Loucy (cell line): ENCODE results near the gene DSG2.

ENCODE experiments used
- H2AFZ ChIP-seq: fragments of 200-600 bp; sonication (generic); 2 replicates; pipeline ENCODE4 v1.6.0; 2016; ENCODE audit warnings: antibody characterized with exemption, mild to moderate bottlenecking, low read length, moderate library complexity
- H3F3A ChIP-seq: fragments of 200-600 bp; 2 replicates; pipeline ENCODE4 v1.6.0; 2016; ENCODE audit warnings: antibody characterized with exemption, low read depth, mild to moderate bottlenecking
- H3K27me3 ChIP-seq: fragments of 200-600 bp; sonication (generic); 2 replicates; pipeline ENCODE4 v1.6.1; 2014; ENCODE audit warnings: low read length, mild to moderate bottlenecking; ENCODE audit not compliant: insufficient read depth, poor library complexity, severe bottlenecking
- H3K36me3 ChIP-seq: fragments of 200-600 bp; sonication (generic); 2 replicates; pipeline ENCODE4 v1.6.1; 2016; ENCODE audit warnings: low read length; ENCODE audit not compliant: insufficient read depth
- H3K4me1 ChIP-seq: fragments of 200-600 bp; sonication (generic); 2 replicates; pipeline ENCODE4 v1.5.1; 2014; ENCODE audit warnings: low read length, mild to moderate bottlenecking; ENCODE audit not compliant: insufficient read depth, poor library complexity, severe bottlenecking
- H3K4me2 ChIP-seq: fragments of 200-600 bp; sonication (generic); 2 replicates; pipeline ENCODE4 v1.6.0; 2014; ENCODE audit warnings: antibody characterized with exemption, low read length, low read depth, mild to moderate bottlenecking; ENCODE audit not compliant: poor library complexity, severe bottlenecking
- H3K4me3 ChIP-seq: fragments of 200-600 bp; sonication (generic); 2 replicates; pipeline ENCODE4 v1.5.1; 2014; ENCODE audit warnings: low read length, mild to moderate bottlenecking, mixed read lengths; ENCODE audit not compliant: poor library complexity, severe bottlenecking
- H3K79me2 ChIP-seq: fragments of 200-600 bp; sonication (generic); 2 replicates; pipeline ENCODE4 v1.6.1; 2014; ENCODE audit warnings: low read length; ENCODE audit not compliant: insufficient read depth
- H3K9ac ChIP-seq: fragments of 200-600 bp; sonication (generic); 2 replicates; pipeline ENCODE4 v1.6.0; 2014; ENCODE audit warnings: mild to moderate bottlenecking, low read depth, low read length, moderate library complexity; ENCODE audit not compliant: poor library complexity, severe bottlenecking
- H3K9me2 ChIP-seq: fragments of 200-600 bp; sonication (generic); replicated peaks from 2 replicates; pipeline ENCODE4 v1.6.1; 2016; ENCODE audit warnings: low read depth, low read length, mixed read lengths
- H3K9me3 ChIP-seq: fragments of 200-600 bp; sonication (generic); 2 replicates; pipeline ENCODE4 v1.6.1; 2014; ENCODE audit warnings: mild to moderate bottlenecking, antibody characterized with exemption, low read length, low read depth; ENCODE audit not compliant: insufficient read depth
- H4K20me1 ChIP-seq: fragments of 200-600 bp; sonication (generic); 2 replicates; pipeline ENCODE4 v1.6.0; 2014; ENCODE audit warnings: antibody characterized with exemption, low read length, mild to moderate bottlenecking; ENCODE audit not compliant: insufficient read depth, poor library complexity, severe bottlenecking
- EZH2phosphoT487 ChIP-seq: fragments of 200-600 bp; IDR thresholded peaks from 2 replicates; pipeline ENCODE4 v1.6.1; 2018; ENCODE audit warnings: antibody characterized with exemption, mild to moderate bottlenecking, moderate library complexity, borderline replicate concordance
- TF ChIP-seq, protein P1 (sequence below): fragments of 200-600 bp; sonication (generic); conservative IDR thresholded peaks from 2 replicates; pipeline ENCODE4 v1.5.1; 2014; ENCODE audit warnings: mild to moderate bottlenecking, antibody characterized with exemption, low read length

DSG2 gene

DNA sequence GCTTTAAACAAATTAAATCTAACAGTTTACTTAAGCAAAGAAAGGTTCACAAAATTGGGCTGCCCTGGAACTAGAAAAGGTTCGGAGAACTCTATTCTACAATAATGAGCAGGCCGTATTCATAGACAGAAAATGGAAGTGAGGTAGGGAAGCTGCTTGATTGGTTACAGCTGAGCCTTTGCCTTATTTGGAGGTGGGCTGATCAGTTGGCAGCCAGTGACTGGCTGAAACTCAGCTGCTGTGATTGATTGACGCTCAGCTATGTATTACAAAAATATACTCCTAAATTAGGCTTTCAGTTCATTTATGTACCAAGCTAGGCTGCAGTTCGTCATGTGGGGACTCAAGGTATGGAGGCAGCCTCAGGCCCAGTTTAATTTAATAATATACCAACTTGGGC lies 51.4 kb downstream of the DSG2 start:
- H4K20me1 ChIP-seq: no peaks in the 10 kb centered on the region
- no peaks in the 10 kb centered on the region for H3K9me2 ChIP-seq
- H3F3A ChIP-seq: no peaks in the 10 kb centered on the region
- no peaks in the 10 kb centered on the region for H3K27me3 ChIP-seq
- H3K4me2 ChIP-seq: no peak overlapping the region
- H3K4me3 ChIP-seq: no peak overlapping the region
- no peak overlapping the region for H3K9ac ChIP-seq
- H3K36me3 ChIP-seq: no peaks in the 10 kb centered on the region
- no peak for TF ChIP-seq EZH2phosphoT487
- TF ChIP-seq, protein P1, sequence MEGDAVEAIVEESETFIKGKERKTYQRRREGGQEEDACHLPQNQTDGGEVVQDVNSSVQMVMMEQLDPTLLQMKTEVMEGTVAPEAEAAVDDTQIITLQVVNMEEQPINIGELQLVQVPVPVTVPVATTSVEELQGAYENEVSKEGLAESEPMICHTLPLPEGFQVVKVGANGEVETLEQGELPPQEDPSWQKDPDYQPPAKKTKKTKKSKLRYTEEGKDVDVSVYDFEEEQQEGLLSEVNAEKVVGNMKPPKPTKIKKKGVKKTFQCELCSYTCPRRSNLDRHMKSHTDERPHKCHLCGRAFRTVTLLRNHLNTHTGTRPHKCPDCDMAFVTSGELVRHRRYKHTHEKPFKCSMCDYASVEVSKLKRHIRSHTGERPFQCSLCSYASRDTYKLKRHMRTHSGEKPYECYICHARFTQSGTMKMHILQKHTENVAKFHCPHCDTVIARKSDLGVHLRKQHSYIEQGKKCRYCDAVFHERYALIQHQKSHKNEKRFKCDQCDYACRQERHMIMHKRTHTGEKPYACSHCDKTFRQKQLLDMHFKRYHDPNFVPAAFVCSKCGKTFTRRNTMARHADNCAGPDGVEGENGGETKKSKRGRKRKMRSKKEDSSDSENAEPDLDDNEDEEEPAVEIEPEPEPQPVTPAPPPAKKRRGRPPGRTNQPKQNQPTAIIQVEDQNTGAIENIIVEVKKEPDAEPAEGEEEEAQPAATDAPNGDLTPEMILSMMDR: no peak
- H3K4me1 ChIP-seq: no peaks in the 10 kb centered on the region
- no peaks in the 10 kb centered on the region for H3K9me3 ChIP-seq
- no peaks in the 10 kb centered on the region for H3K79me2 ChIP-seq
- H2AFZ ChIP-seq: no peak overlapping the region

- Histone ChIP-seq H3K4me2 (no peak overlapping the region), H3K36me3 (no peaks in the 10 kb centered on the region), H3K79me2 (no peaks in the 10 kb centered on the region), H3K9me3 (no peaks in the 10 kb centered on the region), H3K4me1 (peaks cover 4% of the 10 kb centered on the region), H3K27me3 (no peaks in the 10 kb centered on the region), H3F3A (no peaks in the 10 kb centered on the region), H2AFZ (no peak overlapping the region), H3K4me3 (no peak overlapping the region), H4K20me1 (no peaks in the 10 kb centered on the region), H3K9ac (no peak overlapping the region), H3K9me2 (no peaks in the 10 kb centered on the region)
- TF ChIP-seq, protein P1: no peak
- no peak for TF ChIP-seq EZH2phosphoT487
These were observed 53.9 kb downstream of the DSG2 start for GRCh38 chr18:31551883-31552282.

DNA sequence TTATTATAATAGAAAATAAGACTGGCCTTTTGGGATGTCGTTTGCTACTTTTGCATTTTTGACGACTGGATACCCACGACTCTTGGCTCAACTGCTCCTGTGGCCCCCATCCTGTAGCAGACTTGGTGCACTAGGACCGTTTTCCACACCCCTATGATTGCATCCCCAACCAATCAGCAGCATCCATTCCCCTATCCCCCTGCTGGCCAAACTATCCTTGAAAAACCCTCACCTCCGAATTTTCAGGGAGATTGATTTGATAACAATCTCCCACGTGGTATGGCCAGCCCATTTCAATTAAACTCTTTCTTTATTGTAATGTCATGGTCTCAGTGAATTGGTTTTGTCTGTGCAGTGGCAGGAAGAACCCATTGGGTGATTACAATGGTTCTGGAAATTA lies 55.8 kb downstream of the DSG2 start:
- no peaks in the 10 kb centered on the region for H3K9me3 ChIP-seq
- H2AFZ ChIP-seq: no peak overlapping the region
- TF ChIP-seq, protein P1: no peak
- no peak for TF ChIP-seq EZH2phosphoT487
- H3F3A ChIP-seq: no peaks in the 10 kb centered on the region
- H3K9ac ChIP-seq: no peak overlapping the region
- H4K20me1 ChIP-seq: no peaks in the 10 kb centered on the region
- H3K79me2 ChIP-seq: no peaks in the 10 kb centered on the region
- no peaks in the 10 kb centered on the region for H3K9me2 ChIP-seq
- no peaks in the 10 kb centered on the region for H3K27me3 ChIP-seq
- H3K4me1 ChIP-seq: peaks cover 4% of the 10 kb centered on the region
- H3K4me2 ChIP-seq: no peak overlapping the region
- no peak overlapping the region for H3K4me3 ChIP-seq
- no peaks in the 10 kb centered on the region for H3K36me3 ChIP-seq
